ENCODE results near the gene BDH1. TPM values are rescaled to one million over a fixed set of nuclear protein-coding genes. Genes with fewer than 3 reads are reported as not detected.

The BDH1 gene
- total RNA-seq, 1 donor from 2014 or later, result not detected

GRCh38 chr3:197516517-197516889 is 39.3 kb downstream of the BDH1 start:
- no peaks in the 10 kb centered on the region for H3K4me1 ChIP-seq
- H3K27ac ChIP-seq, result no peak overlapping the region
- TF ChIP-seq, protein P1, sequence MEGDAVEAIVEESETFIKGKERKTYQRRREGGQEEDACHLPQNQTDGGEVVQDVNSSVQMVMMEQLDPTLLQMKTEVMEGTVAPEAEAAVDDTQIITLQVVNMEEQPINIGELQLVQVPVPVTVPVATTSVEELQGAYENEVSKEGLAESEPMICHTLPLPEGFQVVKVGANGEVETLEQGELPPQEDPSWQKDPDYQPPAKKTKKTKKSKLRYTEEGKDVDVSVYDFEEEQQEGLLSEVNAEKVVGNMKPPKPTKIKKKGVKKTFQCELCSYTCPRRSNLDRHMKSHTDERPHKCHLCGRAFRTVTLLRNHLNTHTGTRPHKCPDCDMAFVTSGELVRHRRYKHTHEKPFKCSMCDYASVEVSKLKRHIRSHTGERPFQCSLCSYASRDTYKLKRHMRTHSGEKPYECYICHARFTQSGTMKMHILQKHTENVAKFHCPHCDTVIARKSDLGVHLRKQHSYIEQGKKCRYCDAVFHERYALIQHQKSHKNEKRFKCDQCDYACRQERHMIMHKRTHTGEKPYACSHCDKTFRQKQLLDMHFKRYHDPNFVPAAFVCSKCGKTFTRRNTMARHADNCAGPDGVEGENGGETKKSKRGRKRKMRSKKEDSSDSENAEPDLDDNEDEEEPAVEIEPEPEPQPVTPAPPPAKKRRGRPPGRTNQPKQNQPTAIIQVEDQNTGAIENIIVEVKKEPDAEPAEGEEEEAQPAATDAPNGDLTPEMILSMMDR (IDR thresholded peaks at IDR 0.05), result no peak
- H3K36me3 ChIP-seq, result no peaks in the 10 kb centered on the region
- intact Hi-C loops (cut with DNase I), result loop anchor here (10.0 kb wide), 1 partner anchor 292 kb away; no protein-coding TSS in a partner anchor
- H3K27me3 ChIP-seq, result no peaks in the 10 kb centered on the region
- H3K4me3 ChIP-seq, result no peak overlapping the region
- DNase-seq (ENCODE audit: low spot score in 2 of 2), result no peak
- no peaks in the 10 kb centered on the region for H3K9me3 ChIP-seq

- no peaks in the 10 kb centered on the region for H3K4me1 ChIP-seq
- H3K9me3 ChIP-seq, result no peaks in the 10 kb centered on the region
- intact Hi-C loops (cut with DNase I), result loop anchor here (10.0 kb wide), 1 partner anchor 290 kb away; no protein-coding TSS in a partner anchor
- H3K4me3 ChIP-seq, result no peak overlapping the region
- no peaks in the 10 kb centered on the region for H3K36me3 ChIP-seq
- H3K27me3 ChIP-seq, result no peaks in the 10 kb centered on the region
- H3K27ac ChIP-seq, result no peak overlapping the region
- no peak for DNase-seq (ENCODE audit: low spot score in 2 of 2)
- TF ChIP-seq, protein P1 (IDR thresholded peaks at IDR 0.05), result no peak
These were observed 40.9 kb downstream of the BDH1 start for GRCh38 chr3:197514786-197515355.

GRCh38 chr3:197513953-197514785 is 41.6 kb downstream of the BDH1 start:
- H3K4me3 ChIP-seq, result no peak overlapping the region
- H3K9me3 ChIP-seq, result no peaks in the 10 kb centered on the region
- no peaks in the 10 kb centered on the region for H3K27me3 ChIP-seq
- H3K27ac ChIP-seq, result no peak overlapping the region
- H3K4me1 ChIP-seq, result no peaks in the 10 kb centered on the region
- H3K36me3 ChIP-seq, result no peaks in the 10 kb centered on the region
- TF ChIP-seq, protein P1 (IDR thresholded peaks at IDR 0.05), result no peak
- intact Hi-C loops (cut with DNase I), result loop anchor here (10.0 kb wide), 1 partner anchor 289 kb away; no protein-coding TSS in a partner anchor
- no peak for DNase-seq (ENCODE audit: low spot score in 2 of 2)

GRCh38 chr3:197512691-197513571 is 42.8 kb downstream of the BDH1 start:
- H3K36me3 ChIP-seq, result no peaks in the 10 kb centered on the region
- intact Hi-C loops (cut with DNase I), result loop anchor here (10.0 kb wide), 1 partner anchor 288 kb away; no protein-coding TSS in a partner anchor
- DNase-seq (ENCODE audit: low spot score in 2 of 2), result no peak
- TF ChIP-seq, protein P1 (IDR thresholded peaks at IDR 0.05), result no peak
- H3K27ac ChIP-seq, result no peak overlapping the region
- no peaks in the 10 kb centered on the region for H3K27me3 ChIP-seq
- no peak overlapping the region for H3K4me3 ChIP-seq
- H3K9me3 ChIP-seq, result no peaks in the 10 kb centered on the region
- no peaks in the 10 kb centered on the region for H3K4me1 ChIP-seq

GRCh38 chr3:197511853-197512635 is 43.7 kb downstream of the BDH1 start:
- no peak overlapping the region for H3K4me3 ChIP-seq
- DNase-seq (ENCODE audit: low spot score in 2 of 2), result no peak
- no peaks in the 10 kb centered on the region for H3K27me3 ChIP-seq
- TF ChIP-seq, protein P1 (IDR thresholded peaks at IDR 0.05), result no peak
- no peaks in the 10 kb centered on the region for H3K4me1 ChIP-seq
- no peaks in the 10 kb centered on the region for H3K9me3 ChIP-seq
- intact Hi-C loops (cut with DNase I), result loop anchor here (10.0 kb wide), 1 partner anchor 287 kb away; no protein-coding TSS in a partner anchor
- H3K27ac ChIP-seq, result no peak overlapping the region
- H3K36me3 ChIP-seq, result no peaks in the 10 kb centered on the region
